ENCODE results near the gene ZFYVE28. TPM values are rescaled to one million over a fixed set of nuclear protein-coding genes. Genes with fewer than 3 reads are reported as not detected.

Gene ZFYVE28
- total RNA-seq, 1 donor from 2014 or later = 11.3 TPM

GRCh38 chr4:2331519-2332200, 86.8 kb downstream of the ZFYVE28 start:
- Histone ChIP-seq H3K4me1 (no peaks in the 10 kb centered on the region), H3K4me3 (no peak overlapping the region), H3K36me3 (peaks cover 0 to 5% of the 10 kb centered on the region in 2 donors), H3K27me3 (no peaks in the 10 kb centered on the region), H3K27ac (no peak overlapping the region), H3K9me3 (peaks cover 13% of the 10 kb centered on the region)
- intact Hi-C loops (cut with DNase I) = no loop called here
- TF ChIP-seq POLR2A (IDR thresholded peaks at IDR 0.05) (no peak), POLR2AphosphoS5 (IDR thresholded peaks at IDR 0.05; ENCODE audit: insufficient read depth in 1 of 2, low read depth in 1 of 2) (no peak), CTCF (IDR thresholded peaks at IDR 0.05) (no peak)
- DNase-seq (ENCODE audit: extremely low spot score in 2 of 2) = no peak

- no peak for DNase-seq (ENCODE audit: extremely low spot score in 2 of 2)
- Histone ChIP-seq H3K9me3 (peaks cover 14% of the 10 kb centered on the region), H3K27ac (no peak overlapping the region), H3K4me3 (no peak overlapping the region), H3K27me3 (no peaks in the 10 kb centered on the region), H3K36me3 (peaks cover 0 to 5% of the 10 kb centered on the region in 2 donors), H3K4me1 (no peaks in the 10 kb centered on the region)
- no peak for TF ChIP-seq POLR2AphosphoS5 (IDR thresholded peaks at IDR 0.05; ENCODE audit: insufficient read depth in 1 of 2, low read depth in 1 of 2)
- TF ChIP-seq POLR2A (IDR thresholded peaks at IDR 0.05) = no peak
- TF ChIP-seq CTCF (IDR thresholded peaks at IDR 0.05) = no peak
- intact Hi-C loops (cut with DNase I) = no loop called here
Measured at GRCh38 chr4:2331043-2331420, 87.4 kb downstream of the ZFYVE28 start.

- H3K27me3 ChIP-seq = no peaks in the 10 kb centered on the region
- H3K4me1 ChIP-seq = no peaks in the 10 kb centered on the region
- no peak for DNase-seq (ENCODE audit: extremely low spot score in 2 of 2)
- no peak overlapping the region for H3K27ac ChIP-seq
- TF ChIP-seq CTCF (IDR thresholded peaks at IDR 0.05) (no peak), POLR2AphosphoS5 (IDR thresholded peaks at IDR 0.05; ENCODE audit: insufficient read depth in 1 of 2, low read depth in 1 of 2) (no peak), POLR2A (IDR thresholded peaks at IDR 0.05) (no peak)
- peaks cover 14% of the 10 kb centered on the region for H3K9me3 ChIP-seq
- H3K4me3 ChIP-seq = no peak overlapping the region
- intact Hi-C loops (cut with DNase I) = no loop called here
- H3K36me3 ChIP-seq = peaks cover 0 to 5% of the 10 kb centered on the region in 2 donors
Measured at GRCh38 chr4:2330091-2331042, 88.1 kb downstream of the ZFYVE28 start.

GRCh38 chr4:2327579-2327978, 90.9 kb downstream of the ZFYVE28 start:
- H3K27ac ChIP-seq = no peak overlapping the region
- intact Hi-C loops (cut with DNase I) = no loop called here
- H3K27me3 ChIP-seq = no peaks in the 10 kb centered on the region
- H3K9me3 ChIP-seq = peaks cover 14% of the 10 kb centered on the region
- peaks cover 0 to 5% of the 10 kb centered on the region in 2 donors for H3K36me3 ChIP-seq
- no peak for DNase-seq (ENCODE audit: extremely low spot score in 2 of 2)
- TF ChIP-seq POLR2A (IDR thresholded peaks at IDR 0.05) (no peak), POLR2AphosphoS5 (IDR thresholded peaks at IDR 0.05; ENCODE audit: insufficient read depth in 1 of 2, low read depth in 1 of 2) (no peak), CTCF (IDR thresholded peaks at IDR 0.05) (no peak)
- H3K4me3 ChIP-seq = no peak overlapping the region
- no peaks in the 10 kb centered on the region for H3K4me1 ChIP-seq

All from vagina (tissue), 2 donors.